ENCODE measurements around the gene F2RL2.

- no peak for TF ChIP-seq ELF4 (IDR thresholded peaks at IDR 0.05)
- no peak for TF ChIP-seq BHLHE40 (IDR thresholded peaks at IDR 0.05; ENCODE audit: borderline replicate concordance)
- TF ChIP-seq HDGF (IDR thresholded peaks at IDR 0.05; ENCODE audit: borderline replicate concordance): no peak
- TF ChIP-seq L3MBTL2 (conservative IDR thresholded peaks at IDR 0.05): no peak
- no peak for TF ChIP-seq FOXM1 (IDR thresholded peaks at IDR 0.05; ENCODE audit: borderline replicate concordance)
- TF ChIP-seq SUZ12 (IDR thresholded peaks at IDR 0.05): no peak
- TF ChIP-seq ARNT (IDR thresholded peaks at IDR 0.05): no peak
- TF ChIP-seq CTBP1 (IDR thresholded peaks at IDR 0.05; ENCODE audit: borderline replicate concordance): no peak
- TF ChIP-seq FOXA1 (IDR thresholded peaks at IDR 0.05): no peak
- no peak for TF ChIP-seq LEF1 (IDR thresholded peaks at IDR 0.05; ENCODE audit: borderline replicate concordance)
Observed at GRCh38 chr5:76657683-76658311, 34.6 kb upstream of the F2RL2 start.
